Activated naive CD4-positive, alpha-beta T cell treated with anti-CD3 and anti-CD28 coated beads, Interleukin-2, amount 50 U/mL, for 72 hours (primary cell): ENCODE measurements around the gene GAK. TPM values are rescaled to one million over a fixed set of nuclear protein-coding genes. Genes with fewer than 3 reads are reported as not detected.

Experiments
- ATAC-seq, 2 donors: fragments of 150-1000 bp; cut with Tn5 transposase; 2 replicates each; pipeline ENCODE4 v1.10.0; 2021; ENCODE audit warnings: mild to moderate bottlenecking in 2 of 2, moderate library complexity in 2 of 2
- DNase-seq, 2 donors: peaks; one replicate each; pipeline ENCODE4 v3.0.0; 2021 to 2022; ENCODE audit warnings: low spot score in 2 of 2
- H3K27ac Mint-ChIP-seq, 2 donors: one replicate each; pipeline ENCODE4 v1.8.0; 2022; ENCODE audit warnings: mild to moderate bottlenecking in 2 of 2, mixed read lengths in 2 of 2
- H3K36me3 Mint-ChIP-seq, 2 donors: one replicate each; pipeline ENCODE4 v1.8.0; 2022; ENCODE audit warnings: mixed read lengths in 2 of 2
- H3K9me3 Mint-ChIP-seq, 2 donors: one replicate each; pipeline ENCODE4 v1.8.0; 2022; ENCODE audit warnings: mixed read lengths in 2 of 2
- total RNA-seq, 2 donors: library from RNA; stranded (reverse); gene quantifications; one replicate each; pipeline ENCODE4 v1.2.3, GENCODE V29; 2022

Gene GAK
- total RNA-seq, 2 donors from 2014 or later = 124 to 171 TPM

DNA sequence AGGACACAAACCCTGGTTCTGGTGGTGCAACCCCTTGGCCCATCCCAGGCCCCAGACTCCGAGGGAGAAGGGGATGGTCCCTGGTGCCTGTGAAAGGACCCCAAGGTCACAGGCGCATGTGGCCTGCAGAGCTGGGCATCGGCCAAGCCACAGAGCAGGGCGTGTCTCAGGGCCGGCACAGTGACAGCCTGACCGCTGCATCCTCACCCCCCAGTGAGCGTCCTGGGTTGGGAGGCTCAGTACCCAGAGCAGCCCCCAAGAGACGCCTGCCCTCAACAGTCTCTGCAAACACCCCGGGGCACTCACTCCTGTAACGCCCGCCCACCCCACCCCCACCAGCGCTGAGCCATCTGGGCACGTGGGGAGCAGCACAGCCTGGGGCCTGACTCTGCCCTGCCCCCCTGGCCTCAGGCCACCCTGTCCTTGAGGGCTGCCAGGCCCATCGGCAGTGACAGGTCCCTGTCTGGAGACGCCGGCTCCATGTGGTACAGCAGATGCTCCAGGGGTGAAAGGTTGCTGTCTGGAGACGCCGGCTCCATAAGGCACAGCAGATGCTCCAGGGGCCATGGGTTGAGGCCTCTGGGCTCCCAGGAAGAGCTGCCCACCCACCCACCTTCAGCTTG, 81.7 kb downstream of the GAK start:
- DNase-seq (no peak), ATAC-seq (no peak)
- H3K36me3 Mint-ChIP-seq = peaks cover 0 to 4% of the 10 kb centered on the region in 2 donors
- no peak overlapping the region for H3K27ac Mint-ChIP-seq
- H3K9me3 Mint-ChIP-seq = no peaks in the 10 kb centered on the region

DNA sequence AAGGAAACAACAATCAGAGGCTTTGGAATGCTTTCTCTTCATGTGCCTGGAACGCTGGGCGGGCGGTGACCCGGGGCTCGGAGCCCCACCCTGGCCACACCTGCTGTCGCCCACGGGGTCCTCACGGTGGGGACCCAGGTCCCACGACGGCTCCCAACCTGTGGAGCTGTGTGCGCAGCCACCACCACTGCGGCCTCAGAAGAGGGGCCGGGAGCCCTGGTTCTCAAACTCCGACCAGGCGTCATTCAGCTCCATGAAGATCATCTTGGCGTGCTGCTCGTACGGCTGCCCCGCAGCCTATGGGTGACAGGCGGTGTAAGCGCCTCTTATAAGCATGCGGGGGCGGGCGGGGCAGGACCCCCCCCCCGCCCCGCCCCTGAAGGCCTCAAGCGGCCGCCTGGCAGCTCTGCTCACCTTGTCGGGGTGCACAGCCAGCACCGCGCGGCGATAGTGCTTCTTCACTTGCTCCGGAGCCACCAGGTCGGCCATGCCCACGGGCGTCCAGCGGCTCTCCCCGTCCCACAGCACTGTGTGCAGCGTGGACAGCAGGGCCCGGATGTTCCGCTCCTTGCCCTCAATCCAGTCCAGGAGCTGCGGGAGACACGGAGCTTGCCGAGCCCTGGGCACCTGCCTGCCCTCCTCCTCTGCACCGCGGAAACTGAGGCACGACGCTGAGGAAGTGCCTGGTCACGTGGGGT, 82.5 kb downstream of the GAK start:
- Mint-ChIP-seq H3K36me3 (no peaks in the 10 kb centered on the region), H3K9me3 (no peaks in the 10 kb centered on the region), H3K27ac (no peak overlapping the region)
- no peak for DNase-seq
- ATAC-seq = no peak

DNA sequence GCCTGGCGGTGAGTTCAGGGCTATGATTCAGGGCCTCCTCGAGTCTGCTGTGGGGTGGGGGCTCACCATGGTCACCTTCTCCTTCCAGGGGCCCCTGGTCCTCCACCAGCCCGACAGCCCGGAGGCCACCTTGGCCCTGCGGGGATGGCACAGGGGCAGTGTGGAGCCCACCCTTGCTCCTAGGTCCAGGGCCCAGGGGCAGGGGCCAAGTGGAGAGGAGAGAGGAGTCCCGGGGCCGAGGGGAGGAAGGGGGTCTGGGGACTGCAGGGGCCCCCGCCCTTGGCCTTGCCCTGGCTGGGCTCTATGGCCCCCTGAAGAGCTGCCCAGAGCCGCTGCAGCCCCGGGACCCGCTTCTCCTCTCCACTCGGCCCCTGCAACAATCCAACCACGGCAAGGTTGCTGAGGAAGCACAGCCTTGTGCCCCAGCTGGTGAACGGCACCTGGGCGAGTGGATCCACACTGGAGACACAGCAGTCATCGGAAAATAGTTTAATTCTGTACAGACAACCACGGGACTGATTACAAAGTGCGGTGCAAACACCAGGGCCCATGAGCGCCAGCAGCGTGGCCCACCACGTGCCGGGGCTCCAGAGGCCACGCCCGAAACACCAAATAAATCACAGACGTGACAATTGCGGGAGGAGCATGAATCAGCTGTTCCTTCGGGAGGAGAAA, 83.2 kb downstream of the GAK start:
- no peaks in the 10 kb centered on the region for H3K9me3 Mint-ChIP-seq
- DNase-seq = no peak

DNA sequence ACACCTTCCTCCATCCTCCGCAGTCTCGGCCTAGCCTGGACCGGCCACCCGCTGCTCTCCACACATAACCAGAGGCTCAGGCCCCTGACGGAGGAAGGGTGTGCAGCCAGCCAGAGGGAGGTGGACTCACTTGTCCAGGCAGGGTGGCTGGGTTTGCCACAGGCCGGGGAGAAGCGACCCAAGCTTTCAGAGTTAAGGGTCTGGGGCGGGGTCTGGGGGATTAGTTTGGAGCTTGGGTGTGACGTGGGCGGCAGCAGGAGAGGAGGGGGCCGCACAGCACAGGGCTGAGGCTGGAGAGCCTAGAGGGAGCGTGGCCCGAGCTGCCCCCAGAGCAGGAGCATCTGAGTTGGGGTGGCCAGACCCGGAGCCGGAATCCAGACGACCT, 83.8 kb downstream of the GAK start:
- no peak for ATAC-seq
- H3K36me3 Mint-ChIP-seq = peaks cover 0 to 7% of the 10 kb centered on the region in 2 donors

More for the DNA sequence above, 83.2 kb downstream of the GAK start:
- Mint-ChIP-seq H3K36me3 (peaks cover 0 to 7% of the 10 kb centered on the region in 2 donors), H3K27ac (no peak overlapping the region)
- no peak for ATAC-seq

DNA sequence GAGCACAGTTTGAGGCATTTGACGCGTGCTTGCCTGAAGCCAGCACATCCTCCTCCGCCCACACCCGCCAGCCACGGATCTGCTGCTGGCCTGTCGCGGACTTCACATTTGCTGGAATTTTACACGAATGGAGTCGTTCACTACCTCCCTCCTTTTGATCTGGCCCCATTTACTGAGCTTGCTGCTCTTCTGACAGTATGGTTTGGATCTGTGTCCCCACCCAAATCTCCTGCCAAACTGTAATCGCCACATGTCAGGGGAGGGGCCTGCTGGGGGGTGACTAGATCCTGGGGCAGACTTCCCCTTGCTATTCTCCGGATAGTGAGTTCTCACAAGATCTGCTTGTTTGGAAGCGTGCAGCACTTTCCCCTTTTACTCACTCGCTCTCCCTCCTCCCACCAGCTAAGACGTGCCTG, 86.3 kb downstream of the GAK start:
- H3K36me3 Mint-ChIP-seq = peaks cover 8 to 23% of the 10 kb centered on the region in 2 donors
- peak overlapping the region in 1 of 2 donors; percentile 15 for H3K27ac Mint-ChIP-seq
- H3K9me3 Mint-ChIP-seq = peaks cover 0 to 5% of the 10 kb centered on the region in 2 donors
- DNase-seq = no peak
- no peak for ATAC-seq

More for the DNA sequence above, 83.8 kb downstream of the GAK start:
- H3K27ac Mint-ChIP-seq = no peak overlapping the region
- DNase-seq = no peak
- H3K9me3 Mint-ChIP-seq = no peaks in the 10 kb centered on the region

DNA sequence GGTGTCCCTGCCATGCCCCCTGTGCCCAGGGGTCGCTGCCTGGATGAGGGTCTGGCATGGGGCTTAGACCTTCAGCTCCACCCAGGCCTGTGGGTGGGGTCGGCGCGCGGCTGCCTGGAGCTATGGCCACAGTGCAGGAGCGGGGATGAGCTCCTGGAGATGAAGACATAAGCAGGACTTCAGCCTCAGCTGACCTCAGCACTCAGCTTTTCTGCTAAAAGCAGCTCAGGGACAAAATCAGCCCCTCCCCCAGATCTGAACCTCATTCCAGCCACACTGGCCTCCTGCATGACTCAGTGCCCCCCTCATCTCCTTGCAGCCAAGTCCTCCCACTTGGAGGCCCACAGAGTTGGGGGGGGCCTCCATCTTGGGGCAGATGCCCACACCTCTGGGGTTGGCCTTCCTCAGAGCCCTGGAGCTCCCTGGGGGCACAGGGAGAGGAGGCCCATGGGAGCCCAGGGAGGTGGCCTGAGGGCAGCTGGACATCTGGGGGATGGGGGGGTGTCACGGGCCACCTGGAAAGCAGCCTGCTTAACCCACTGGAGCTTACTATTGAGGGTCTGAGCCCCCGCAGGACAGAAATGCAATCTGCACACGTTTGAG, 86.8 kb downstream of the GAK start:
- DNase-seq (no peak), ATAC-seq (no peak)
- Mint-ChIP-seq H3K36me3 (peaks cover 8 to 27% of the 10 kb centered on the region in 2 donors), H3K27ac (no peak overlapping the region), H3K9me3 (peaks cover 0 to 8% of the 10 kb centered on the region in 2 donors)

DNA sequence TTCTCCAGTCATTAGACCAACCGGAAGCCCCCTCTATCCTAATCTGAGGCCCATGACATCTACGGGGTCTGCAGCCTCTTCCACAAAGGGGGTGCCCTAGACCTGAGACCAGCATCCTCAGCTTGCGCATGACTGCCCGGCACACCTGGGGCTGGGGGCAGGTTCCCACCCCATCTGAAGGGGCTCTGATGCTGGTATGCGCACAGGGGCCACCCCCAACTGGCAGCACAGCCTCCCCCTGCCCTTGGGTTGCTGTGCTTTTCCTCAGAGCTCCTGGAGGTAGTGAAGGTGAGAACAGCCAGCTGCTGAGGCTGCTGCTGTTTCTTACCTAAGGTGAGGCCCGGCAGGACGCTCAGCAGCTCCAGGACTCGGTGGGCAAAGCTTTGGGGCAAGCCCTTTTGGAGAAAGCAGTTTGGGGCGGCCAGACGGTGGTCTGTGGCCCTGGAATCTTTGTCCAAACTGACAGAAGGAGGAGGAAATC, 87.3 kb downstream of the GAK start:
- H3K9me3 Mint-ChIP-seq = peaks cover 0 to 8% of the 10 kb centered on the region in 2 donors
- H3K36me3 Mint-ChIP-seq = peaks cover 8 to 32% of the 10 kb centered on the region in 2 donors
- no peak overlapping the region for H3K27ac Mint-ChIP-seq
- ATAC-seq (no peak), DNase-seq (no peak)

DNA sequence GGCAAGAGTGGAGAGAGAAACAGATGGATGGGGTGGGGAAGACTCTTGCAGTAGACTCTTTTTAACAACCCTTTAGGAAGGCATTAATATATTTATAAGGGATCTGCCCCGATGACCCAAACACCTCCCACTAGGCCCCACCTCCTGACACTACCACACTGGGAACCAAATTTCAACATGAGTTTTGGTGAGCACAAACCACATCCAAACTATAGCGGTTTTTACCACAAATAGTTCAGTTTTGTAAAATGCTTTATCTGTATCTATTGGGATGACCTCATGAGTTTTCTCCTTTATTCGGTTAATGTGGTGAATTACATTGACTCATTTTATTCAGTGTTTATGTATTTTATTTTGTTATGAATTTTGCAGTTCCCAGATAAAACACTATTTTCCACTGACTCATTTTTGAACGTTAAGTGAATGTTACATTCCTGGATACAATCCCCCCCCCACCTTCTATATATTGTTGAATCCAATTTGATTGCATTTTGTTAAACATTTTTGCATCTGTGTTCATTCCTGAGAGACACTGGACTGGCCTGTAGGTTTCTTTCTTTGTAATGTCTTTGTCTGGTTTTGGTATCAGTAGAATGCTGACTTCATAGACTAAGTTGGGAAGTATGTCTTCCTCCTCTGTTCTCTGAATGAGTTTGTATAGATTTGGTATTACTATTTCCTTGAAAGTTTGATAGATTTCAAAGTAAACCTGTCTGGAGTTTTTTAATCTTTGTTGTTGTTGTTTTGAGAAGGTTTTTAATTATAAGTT, 92.3 kb downstream of the GAK start:
- peaks cover 0 to 19% of the 10 kb centered on the region in 2 donors for H3K9me3 Mint-ChIP-seq
- DNase-seq (no peak), ATAC-seq (peak in 1 of 2 donors; percentile 87)
- no peak overlapping the region for H3K27ac Mint-ChIP-seq
- peaks cover 26 to 46% of the 10 kb centered on the region in 2 donors for H3K36me3 Mint-ChIP-seq

DNA sequence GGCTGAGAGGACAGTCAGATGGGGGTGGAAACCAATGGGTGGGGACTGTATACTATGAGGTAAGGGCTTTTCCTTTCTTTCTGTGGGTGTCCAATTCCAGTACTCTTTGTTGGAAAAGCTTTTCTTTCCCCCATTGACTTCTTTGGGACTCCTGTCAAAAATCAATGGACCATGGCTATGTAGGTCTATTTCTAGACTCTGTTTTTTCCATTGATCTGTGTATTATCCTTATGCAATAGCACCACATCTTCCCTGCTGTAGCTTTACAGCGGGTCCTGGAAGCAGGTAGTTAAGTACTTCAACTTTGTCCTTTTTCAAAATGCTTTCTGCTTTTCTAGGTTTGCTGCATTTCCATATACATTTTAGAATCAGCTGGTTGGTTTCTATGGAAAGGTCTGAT, 94.3 kb downstream of the GAK start:
- H3K9me3 Mint-ChIP-seq = peaks cover 0 to 19% of the 10 kb centered on the region in 2 donors

DNA sequence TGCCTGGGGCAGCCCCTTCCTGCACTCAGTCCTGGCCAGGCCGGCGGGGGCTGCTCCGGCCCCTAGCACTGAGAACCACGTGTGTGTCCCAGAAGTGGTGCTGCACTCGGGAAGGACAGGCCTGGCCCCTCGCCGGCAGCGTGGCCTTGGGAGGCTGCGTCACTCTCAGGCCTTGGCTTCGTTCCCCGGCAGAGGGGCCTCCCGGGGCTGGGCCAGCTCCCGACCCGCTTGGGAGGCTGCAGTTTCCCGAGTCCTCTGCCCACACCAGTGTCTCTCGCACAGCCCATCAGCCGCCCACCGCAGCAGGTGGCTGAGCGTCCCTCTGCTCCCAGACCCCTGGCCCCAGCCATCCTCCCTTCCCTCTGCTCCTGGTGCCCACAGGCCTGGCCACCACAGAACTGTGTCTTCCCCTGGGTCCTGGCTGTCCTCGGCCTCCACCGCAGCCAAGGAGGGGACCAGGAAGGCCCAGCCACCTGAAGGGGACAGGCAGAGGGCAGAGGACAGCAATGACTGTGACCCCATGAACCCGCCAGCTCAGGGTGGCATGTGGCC, 95.3 kb downstream of the GAK start:
- DNase-seq = no peak
- no peak for ATAC-seq
- peaks cover 0 to 18% of the 10 kb centered on the region in 2 donors for H3K9me3 Mint-ChIP-seq
- H3K27ac Mint-ChIP-seq = no peak overlapping the region
- peaks cover 22 to 29% of the 10 kb centered on the region in 2 donors for H3K36me3 Mint-ChIP-seq

More for the DNA sequence above, 94.3 kb downstream of the GAK start:
- peaks cover 26 to 37% of the 10 kb centered on the region in 2 donors for H3K36me3 Mint-ChIP-seq
- ATAC-seq = no peak
- no peak overlapping the region for H3K27ac Mint-ChIP-seq
- DNase-seq = no peak

DNA sequence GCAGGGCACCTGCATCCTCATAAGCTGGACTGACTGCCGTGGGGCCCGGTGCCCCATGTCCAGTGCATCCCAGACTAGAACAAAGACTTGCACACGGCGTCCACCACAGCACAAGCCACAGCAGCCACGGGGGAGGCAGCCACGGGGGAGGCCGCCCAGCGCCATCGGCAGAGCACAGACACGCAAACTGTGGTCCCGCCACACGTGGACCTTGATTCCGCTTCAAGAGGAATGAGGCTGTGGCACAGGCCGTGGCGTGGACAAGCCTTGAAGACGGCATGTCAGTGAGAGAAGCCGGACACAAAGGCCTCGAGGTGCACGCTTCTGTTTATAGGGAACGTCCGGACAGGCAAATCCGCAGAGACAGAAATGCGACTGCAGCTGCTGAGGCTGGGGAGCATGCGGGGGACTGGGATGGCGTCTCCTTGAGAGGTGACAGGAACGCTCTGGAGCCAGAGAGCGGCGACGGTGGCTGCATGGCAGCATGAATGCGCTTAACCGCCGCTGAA, 96.1 kb downstream of the GAK start:
- ATAC-seq (no peak), DNase-seq (no peak)
- peaks cover 0 to 18% of the 10 kb centered on the region in 2 donors for H3K9me3 Mint-ChIP-seq
- no peak overlapping the region for H3K27ac Mint-ChIP-seq
- peaks cover 17 to 24% of the 10 kb centered on the region in 2 donors for H3K36me3 Mint-ChIP-seq

DNA sequence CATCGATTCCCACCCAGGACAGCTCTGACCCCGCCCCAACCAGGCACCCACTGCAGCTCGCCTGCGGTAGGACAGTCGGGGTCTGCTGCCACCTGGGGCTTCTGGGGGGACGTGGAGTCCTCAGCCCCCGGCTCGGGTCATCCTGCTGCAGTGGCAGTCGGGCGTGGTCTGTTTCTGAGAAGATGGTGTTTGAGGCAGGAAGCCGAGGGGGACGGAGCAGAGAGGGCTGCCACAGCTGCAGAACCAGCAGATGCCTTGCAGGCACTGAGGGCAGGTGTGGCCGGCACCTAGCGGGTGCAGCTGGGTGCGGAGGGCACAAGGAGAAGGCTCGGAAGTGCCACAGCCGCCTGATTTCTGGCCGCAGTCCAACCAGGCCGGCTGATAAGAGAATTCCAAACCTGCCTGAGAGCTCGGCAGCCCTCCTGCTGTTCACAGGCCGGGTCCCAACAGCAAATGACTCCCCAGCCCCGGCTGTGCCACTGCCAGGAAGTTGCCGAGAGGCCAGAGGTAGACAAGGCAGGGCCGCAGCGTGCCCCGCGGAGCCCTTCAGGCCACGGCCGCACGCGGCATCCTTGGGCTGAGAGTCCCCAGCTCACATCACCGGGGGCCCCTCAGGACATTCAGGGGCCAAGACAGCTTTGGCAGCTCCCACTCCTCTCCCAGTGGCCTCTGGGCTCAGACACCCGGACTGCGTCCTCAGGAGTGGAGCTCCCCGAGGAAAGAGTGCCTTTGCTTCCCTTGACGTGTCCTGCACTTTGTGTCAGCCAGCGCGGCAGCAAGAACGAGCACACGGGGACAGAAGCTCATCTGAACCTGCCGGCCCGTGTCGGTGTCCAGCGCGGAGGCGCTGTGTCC, 96.7 kb downstream of the GAK start:
- no peak for DNase-seq
- H3K27ac Mint-ChIP-seq = no peak overlapping the region
- no peak for ATAC-seq
- peaks cover 0 to 15% of the 10 kb centered on the region in 2 donors for H3K9me3 Mint-ChIP-seq
- peaks cover 17 to 19% of the 10 kb centered on the region in 2 donors for H3K36me3 Mint-ChIP-seq

DNA sequence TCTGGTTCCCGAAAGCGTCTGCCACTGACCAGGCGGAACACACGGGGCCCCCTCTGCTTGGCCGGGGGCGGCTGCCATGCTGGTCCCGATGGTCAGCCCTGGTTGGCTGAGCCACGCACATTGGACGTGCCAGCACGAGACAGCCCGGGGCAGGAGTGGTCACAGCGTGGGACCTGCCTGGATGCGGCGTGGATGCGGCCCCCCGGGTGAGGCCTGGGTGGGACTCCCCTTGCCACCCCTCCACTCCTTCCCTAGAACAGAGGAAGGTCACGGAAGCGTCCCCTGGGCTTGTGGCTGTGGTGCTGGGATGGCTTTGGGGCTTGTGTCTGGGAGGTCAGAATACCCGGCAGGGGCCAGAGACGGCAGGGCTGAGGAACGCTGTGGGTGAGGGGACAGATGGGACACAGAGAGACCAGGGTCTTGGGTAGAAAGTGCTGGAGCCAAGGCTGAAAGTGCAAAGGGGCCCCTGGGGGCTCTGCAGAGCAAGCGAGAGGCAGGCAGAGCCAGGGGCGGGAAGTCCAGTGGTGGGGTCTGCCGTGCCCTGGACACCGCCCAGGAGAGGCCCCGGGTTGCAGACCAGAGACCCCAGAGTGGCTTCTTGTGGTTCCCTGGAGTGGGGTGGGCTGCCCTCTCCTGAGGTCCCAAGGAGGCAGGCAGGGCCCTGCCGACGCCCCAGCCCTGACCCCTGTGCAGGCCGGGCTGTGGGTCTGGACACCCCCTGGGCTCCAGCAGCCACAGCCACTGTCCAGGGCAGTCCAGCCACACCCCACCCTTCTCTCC, 97.6 kb downstream of the GAK start:
- ATAC-seq = no peak
- peaks cover 0 to 15% of the 10 kb centered on the region in 2 donors for H3K9me3 Mint-ChIP-seq
- H3K27ac Mint-ChIP-seq = no peak overlapping the region
- peaks cover 12 to 17% of the 10 kb centered on the region in 2 donors for H3K36me3 Mint-ChIP-seq
- no peak for DNase-seq

DNA sequence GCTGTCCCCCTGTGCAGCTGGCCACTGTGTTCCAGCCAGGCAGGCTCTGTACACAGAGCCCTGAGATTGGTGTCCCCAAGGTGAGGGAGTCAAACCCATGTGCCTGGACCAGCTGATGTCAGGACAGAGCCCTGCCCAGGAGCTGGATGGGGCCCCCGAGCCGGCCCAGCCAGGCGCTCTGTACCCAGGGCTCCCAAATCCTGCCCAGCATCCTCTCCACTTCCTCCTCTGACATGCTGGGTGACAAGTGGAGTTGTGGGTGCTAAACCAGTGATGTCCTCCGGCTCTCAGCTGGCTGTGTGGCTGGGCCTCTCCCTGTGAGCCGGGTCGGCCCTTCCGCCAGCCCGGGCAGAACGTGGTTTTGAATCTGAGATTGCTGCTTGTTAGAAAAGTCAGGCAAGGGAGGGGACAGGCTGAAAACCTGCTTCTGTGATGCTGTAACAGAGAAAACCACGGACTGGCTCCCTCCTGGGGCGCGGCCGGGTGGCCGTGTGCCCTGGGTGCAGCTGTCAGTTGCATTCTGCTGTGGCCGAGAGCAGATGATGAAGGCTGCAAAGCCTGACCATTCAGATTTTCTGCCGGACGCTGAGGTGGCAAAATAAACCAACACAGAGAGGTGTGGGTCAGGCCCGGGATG, 98.3 kb downstream of the GAK start:
- Mint-ChIP-seq H3K9me3 (peaks cover 0 to 13% of the 10 kb centered on the region in 2 donors), H3K36me3 (peaks cover 12 to 17% of the 10 kb centered on the region in 2 donors), H3K27ac (no peak overlapping the region)
- ATAC-seq (no peak), DNase-seq (no peak)
